Measurements from ENCODE around the gene ZACN.
A peak's percentile ranks its signal among the peaks of the same experiment; 100 is the strongest.
"Not testable (repeated sequence)": the region's sequence is repeated elsewhere in the genome, so short reads cannot be mapped to it uniquely, and the experiment has no call there.

ZACN gene

DNA sequence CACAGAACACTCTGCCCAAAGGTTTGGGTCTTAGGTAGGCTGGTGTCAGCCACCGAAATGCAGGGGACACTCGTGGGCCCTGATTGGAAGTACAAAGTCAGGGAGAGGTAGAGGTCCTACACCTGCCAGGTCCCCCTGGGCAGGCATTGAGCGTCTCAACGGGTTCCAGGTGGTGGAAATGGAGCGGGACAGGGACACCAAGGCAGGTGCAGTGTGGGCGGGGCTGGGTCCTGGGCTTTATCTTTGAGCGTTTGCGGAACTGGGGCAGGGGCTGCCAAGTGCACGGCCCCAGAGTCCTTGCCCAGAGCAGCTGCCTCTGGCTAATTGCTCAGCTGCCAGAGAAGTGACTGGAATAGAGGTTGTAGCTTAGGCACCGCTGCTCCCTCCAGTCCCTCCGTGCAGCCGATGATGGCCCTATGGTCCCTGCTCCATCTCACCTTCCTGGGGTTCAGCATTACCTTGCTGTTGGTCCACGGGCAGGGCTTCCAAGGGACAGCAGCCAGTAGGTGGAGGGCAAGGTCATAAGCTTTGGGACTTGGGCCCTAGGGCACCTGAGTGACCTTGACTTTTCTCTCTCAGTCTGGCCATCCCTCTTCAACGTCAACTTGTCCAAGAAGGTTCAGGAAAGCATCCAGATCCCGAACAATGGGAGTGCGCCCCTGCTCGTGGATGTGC, at the start of gene ZACN:
Gene ZACN (plus strand): TSS at position 323 of the 675 bp plus-strand sequence. CDS start 83 bp downstream, at position 406.
- peak; percentile 74 to 80 for DNase-seq

DNA sequence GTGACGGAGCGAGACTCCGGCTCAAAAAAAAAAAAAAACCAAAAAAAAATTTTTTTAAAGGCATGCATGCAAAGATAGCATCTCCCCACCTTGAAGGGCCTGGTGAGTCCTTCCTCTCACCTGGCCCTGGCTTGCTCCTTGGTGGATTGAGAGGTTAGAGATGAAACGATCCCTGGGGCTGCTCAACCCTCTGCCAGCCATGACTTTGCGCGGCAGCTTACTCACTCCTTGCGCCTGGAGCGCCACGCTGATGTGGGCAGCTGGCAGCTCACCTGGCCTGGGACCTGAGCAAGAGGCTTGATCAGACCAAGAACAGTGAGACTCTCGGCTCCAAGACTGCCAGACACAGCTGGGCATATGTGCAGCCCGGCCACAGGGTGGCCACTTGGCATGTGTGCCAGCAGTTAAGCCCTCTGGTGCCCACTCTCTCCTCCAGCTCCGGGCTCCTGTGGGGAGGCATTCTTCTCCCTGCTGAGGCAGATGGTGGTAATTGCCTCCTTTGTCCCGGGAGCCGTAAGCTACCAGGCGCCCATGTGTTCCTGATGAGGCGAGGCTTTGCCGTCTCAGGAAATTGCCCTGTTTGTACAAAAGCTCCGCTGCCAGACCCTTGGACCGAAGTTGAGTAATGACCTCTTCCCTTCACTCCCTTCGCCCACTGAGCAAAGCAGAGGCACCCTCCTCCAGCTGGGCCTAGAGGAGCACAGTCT, 46.8 kb upstream of the ZACN start:
- DNase-seq: peak in 1 of 2 experiments; percentile 37

DNA sequence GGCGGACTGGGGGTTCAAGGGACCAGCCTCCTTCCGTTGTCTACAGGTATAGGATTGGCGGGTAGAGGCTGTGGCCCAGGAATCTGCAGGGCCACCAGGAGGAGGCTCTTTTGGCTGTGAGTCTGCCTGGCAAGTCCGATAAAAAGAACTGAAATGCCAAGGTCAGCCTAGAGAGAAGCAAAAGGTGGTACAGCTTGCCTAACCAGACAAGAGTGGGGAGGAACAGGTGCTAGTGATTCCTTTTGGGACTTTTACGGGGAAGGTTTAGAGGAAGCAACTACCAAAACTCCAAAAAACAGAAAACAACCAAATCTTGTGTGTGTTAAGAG, 46.2 kb upstream of the ZACN start:
- no peak for DNase-seq

DNA sequence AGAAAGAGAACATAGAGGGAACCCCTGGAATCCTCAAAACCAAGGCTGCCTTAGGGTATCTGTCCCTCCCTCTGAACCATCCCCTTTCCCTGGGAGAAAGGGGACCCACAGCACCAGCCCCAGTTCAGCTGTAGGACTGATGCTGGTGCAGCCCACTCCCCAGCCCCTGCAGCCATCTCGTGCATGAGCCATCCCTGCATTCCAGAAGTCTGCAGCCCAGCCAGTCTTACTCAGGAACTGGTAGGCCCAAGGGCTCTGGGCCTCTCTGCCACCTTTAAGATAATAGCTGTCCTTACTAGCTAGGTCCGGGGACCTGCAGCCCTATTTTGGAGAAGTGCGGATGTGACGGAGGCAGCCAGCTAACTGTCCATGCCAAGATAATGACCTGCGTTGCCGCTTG, 45.8 kb upstream of the ZACN start:
- DNase-seq: no peak

DNA sequence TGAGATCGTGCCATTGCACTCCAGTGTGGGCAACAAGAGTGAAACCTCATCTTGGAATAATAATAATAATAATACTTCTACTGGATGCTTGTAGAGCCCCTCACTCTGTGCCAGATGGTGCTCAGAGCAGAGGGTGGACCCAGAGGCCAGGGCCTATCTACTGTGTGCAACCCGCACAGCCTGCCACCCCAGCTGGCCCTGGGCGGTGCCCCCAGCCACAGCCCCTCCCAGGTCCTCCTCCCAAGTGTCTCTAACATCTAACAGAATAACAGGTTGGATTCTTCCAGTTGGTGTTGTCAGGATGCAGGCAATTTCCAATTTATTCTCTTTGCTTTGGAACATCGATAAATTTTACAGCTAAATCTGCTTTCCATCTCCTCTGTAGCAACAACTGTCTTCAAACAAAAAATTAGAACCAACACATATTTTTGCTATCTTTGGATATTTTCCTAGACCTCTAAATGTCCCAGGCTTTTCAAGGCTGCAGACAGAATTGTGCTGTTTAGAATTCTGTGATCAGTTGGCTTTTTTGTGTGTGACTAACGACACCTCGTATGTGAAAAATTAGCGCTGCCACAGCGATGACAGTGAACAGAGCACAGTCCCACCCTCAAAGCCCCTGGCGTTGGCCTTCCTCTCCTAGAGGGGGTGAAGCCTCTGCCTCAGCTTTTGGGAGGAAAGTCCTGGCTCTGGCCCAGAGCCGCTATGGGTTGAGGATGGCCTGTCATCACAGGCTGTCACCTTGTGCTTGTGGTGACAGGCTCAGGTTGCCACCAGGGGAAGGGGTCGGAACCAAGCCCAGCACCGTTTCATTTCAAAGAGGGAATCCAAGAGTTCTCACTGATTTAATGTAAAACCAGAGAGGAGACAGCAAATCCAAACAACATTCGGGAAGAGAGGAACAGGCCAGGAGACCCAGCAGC, 44.3 kb upstream of the ZACN start:
- DNase-seq: no peak

DNA sequence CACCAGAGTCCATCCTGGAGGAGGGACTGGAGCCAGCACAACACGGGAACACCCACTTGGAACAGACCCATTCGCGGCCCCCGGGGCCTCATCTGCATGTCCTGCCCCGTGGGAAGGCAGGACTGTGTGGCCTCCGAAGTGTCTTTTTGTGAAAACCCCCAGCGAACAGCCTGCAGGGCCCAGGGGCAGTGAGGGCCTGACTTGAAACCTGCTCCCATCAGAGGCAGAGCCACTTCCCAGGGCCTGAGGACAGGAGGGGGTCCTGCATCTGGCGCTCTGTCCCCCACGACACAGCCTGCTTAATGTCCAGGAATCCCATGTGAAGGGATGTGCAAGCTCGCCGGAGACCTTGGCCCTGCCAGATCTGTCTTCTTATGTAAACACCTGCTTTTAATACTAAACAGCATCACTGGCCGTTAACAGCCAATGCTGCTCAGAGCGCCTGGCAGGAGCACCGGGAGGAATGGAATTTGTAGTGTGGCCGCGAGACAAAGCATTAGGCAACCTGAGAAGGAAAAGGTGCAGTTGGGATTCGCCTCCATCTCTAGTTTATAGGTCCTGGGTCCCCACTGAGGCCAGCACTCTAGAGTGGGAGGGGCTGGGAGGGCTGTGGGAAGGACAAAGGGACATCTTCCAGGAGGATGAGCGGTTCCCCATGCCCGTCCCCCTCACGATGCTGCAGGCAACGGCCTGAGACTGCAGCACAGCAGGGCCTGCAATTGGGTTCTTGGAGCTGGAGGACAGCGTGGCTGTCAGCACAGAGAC, 42.3 kb upstream of the ZACN start:
- DNase-seq: no peak

DNA sequence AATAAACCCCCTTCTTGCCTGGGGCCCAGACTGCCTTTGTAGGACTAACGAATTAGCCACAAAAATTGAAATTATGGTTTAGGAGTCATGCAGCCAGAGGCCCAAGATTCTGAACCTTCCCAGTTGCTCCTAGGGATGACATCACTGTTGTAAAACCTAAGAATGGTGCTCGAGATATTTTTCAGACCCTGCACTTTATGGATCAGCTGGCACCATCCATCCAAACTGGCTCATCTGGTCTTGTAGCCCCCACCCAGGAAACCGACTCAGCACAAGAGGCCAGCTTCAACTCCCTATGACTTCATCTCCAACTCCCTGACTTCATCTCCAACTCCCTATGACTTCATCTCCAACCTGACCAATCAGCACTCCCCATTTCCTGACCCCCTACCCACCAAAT, 40.9 kb upstream of the ZACN start:
- no peak for DNase-seq

DNA sequence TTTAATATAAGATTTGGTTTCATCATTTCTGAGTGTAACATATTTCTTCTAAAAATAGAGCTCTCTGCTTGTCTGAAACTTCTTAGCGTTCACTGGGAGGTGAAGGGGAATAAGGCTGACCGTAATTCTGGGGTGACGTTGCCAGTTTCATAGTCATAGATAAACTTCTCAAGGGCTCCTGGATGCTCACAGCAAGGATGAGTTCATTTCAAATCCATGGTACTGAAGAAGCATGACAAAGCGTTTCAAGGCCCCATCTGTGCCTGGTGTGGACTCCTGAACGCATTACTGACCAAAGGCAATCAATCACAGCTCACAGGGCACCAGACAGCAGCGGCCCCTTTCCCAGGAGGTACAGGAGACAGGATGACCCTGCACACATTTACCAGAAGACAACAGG, 39.9 kb upstream of the ZACN start:
- no peak for DNase-seq

DNA sequence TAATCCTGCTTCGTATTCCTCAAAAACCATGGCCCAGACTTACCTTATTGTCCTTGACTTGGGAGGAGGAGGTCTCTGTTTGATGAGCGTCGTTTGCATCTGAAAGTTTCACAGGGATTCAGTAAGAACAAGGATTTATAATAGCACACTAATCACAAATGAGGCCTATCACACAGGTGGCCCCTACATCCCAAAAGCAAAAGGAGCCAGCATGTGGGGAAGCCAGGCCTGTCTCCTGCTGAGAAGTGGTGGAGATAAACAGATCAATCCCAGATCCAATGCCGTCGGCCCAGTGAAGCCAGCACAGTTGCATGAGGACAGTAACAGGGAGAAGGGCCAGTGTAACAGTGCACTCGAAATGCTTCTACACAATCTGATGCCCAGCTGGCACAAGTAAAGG, 38.6 kb upstream of the ZACN start:
- DNase-seq: no peak

DNA sequence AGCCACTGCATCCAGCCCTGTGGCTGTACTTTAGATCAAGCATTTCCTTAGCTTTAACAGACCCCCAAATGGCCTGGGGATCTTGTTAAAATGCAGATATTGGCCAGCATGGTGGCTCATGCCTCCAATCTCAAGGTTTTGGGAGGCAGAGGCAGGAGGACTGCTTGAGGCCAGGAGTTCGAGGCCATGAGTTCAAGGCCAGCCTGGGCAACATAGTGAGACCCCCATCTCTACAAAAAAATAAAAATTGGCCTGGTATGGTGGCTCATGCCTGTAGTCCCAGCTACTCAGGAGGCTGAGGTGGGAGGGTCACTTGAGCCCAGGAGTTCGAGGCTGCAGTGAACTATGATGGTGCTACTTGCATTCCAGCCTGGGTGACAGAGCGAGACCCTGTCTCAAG, 36.1 kb upstream of the ZACN start:
- not testable (repeated sequence) for DNase-seq

DNA sequence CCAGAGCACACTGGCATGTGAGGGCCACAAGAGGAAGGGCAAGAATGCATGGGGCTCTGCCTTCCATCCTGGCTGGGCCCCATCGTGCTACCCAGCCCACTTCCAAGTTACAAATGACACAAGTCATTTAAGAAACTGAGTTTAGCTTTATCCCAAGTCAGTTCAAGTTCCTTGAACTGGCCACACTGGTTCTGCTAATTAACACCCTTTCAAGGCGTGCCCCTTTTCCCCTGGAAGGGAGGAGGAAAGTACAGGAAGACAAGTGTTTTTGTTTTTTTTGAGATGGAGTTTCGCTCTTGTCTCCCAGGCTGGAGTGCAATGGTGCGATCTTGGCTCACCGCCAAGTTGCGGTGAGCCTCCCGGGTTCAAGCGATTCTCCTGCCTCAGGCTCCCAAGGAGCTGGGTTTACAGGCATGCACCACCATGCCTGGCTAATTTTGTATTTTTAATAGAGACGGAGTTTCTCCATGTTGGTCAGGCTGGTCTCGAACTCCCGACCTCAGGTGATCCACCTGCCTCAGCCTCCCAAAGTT, 34.4 kb upstream of the ZACN start:
- DNase-seq: not testable (repeated sequence)

DNA sequence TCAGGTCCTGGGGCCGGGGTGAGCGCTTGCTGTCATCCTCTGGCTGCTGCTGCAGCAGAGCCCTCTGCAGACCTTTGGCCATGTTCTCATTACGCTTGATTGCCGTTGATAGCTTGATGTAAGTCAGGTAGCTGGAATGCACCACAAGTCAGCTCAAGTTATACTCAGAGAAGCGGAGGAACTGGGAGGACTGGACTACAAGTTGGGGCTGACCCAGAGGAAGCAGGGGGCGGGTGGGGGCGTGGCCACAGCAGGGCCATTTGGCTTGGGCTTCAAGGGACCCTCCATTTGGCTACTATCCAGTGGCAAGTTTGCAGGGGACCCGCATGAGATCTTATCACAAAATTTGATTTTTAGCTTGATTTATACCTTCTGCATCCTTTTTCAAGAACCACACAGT, 32.9 kb upstream of the ZACN start:
- DNase-seq: no peak

DNA sequence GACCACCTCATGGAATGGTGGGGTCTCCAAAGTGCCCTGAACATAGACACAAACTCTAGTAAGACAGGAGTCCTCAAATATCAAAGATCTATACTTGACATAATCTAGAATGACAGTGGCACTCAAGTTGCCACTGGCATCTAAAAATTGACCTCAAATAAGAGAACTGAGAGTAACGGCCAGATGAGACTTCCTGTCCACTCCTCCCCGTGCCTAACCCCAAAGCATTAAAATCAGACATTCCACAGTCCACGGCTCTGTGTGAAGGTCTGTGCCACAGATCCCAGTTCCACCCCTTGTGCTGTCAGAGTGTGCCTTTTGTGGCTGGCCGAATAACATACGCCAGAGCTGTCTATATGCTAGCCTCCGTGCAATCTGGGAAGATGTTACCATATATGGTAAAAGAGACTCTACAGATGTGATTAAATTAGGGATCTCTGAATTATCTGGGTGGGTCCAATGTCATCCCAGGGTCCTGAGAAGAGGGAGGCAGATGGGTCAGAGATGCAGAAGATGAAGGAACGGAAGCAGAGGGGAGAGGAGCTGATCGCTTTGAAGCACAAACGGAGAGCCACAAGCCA, 30.9 kb upstream of the ZACN start:
- DNase-seq: no peak

DNA sequence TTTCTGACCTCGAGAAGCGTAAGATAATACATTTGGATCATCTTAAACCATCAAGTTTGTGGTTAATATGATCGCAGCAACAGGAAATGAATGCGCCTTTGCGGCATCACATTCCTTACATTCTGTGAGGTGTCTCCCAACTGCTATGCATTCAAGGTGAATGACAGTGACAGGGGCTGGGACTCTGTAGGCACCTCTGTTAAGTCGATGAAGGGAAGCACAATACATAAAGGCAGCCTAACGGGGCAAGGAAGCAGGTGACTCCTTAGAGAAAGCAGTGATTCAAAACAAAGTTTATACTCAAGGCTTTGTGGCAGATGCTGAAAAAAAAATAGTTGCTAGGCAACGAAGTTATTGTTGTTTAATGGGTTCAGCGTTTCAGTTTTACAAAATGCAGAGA, 30.3 kb upstream of the ZACN start:
- no peak for DNase-seq

DNA sequence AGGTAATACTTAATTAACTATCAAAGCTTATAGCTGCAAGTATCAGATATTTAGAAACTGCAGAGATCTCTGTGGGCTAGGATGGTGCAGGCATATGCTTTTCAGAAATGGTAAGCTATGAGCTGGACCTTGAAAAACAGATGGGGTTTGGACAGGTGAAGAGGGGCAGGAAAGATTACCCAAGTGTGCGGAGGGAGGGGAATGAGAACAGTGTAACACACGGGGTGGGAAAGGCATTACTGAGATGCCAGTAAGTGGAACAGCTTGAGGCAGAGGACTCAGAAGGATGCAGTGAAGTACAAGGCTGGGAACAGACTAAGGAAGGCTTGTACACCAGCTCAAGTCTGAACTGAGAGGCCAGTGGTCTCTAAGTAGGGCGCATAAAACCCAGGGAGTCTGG, 29.7 kb upstream of the ZACN start:
- no peak for DNase-seq

DNA sequence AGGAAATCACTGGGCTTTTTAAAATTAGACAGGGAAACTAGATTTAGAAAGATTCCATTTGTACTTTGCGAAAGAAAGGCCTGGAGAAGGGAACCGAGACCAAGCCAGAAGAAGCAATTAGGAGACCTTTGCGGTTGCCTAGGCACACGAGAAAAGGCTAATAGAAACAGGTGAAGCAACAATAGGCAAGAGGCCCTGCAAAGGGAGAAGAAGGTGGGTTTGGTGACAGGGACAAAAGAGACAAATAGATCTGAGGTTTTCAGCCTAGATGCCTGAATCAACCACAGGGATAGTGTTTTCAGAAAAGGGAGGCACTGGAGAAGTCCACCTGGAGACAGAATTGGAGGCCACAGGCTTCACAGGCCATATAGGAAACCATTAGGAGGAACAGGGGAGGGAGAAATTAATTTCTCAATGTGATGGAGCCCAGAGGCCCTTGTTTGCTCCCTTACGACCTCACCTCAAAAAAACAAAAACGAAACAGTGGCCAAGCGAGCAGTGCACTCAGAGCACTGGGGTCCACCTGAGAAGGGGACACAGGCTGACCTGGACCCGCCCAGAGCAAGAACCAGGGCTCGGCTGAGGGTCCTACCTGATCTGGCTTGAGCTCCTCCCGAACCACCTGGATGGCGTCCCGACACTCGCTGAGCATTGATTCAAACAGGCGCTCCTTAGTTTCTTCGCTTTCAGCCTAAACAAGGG, 29.0 kb upstream of the ZACN start:
- DNase-seq: no peak

DNA sequence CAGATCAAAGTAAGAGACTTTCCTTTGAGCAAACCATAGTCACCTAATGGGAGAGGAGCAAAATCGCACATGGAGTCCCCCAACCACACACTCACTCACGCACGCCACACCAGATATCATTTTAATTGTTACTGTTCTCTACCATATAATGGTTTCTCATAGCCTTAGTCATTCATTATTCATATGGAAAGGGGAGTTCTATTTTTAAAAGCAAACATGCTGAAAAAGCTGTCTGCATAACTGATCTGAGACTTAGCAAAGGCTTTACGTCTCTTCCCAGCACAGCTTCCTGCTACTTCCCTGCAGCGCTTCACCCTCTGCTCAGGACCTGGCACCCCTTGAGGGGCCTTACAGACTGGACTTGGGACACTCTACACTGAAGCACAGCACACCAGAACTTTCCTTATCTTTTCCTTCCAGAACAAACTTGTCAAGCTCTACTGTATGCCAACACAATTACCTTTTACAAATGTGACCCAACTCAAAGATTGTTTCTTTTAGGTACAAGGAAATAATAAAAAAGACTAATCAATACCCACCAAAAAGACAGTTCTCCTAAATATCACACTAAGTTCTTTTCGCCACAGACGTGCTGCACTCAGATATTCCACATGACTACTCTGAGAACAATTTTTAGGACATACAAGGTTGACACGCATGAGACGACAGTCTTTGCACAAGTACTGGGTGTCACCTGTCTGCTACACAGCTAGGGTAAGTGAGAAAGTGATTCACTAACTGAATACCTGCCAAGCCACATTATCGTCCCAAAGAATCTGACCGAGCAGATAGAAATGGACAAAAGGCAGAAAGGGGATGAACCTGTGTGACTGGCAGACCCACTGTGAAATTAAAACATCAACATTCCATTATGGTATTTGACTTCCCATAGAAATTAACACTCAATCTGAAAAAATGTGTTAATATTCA, 28.2 kb upstream of the ZACN start:
- DNase-seq: no peak

DNA sequence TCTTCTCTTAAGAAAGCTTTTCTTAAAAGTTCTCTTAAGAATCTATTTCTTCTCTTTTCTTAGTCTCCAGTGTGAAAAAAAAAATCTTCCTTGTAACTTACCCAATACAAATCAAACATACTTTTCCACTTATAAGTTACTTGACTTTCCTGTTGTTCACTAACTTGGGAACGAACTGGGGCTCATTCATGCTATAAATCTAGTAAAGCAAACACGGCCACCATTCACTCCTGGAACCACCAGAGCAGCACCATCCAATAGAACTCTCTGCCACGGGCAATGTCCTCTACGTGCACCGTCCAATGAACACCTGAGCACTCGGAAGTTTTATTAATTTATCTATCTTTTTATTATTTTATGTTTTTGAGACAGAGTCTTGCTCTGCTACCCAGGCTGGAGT, 27.4 kb upstream of the ZACN start:
- DNase-seq: no peak

DNA sequence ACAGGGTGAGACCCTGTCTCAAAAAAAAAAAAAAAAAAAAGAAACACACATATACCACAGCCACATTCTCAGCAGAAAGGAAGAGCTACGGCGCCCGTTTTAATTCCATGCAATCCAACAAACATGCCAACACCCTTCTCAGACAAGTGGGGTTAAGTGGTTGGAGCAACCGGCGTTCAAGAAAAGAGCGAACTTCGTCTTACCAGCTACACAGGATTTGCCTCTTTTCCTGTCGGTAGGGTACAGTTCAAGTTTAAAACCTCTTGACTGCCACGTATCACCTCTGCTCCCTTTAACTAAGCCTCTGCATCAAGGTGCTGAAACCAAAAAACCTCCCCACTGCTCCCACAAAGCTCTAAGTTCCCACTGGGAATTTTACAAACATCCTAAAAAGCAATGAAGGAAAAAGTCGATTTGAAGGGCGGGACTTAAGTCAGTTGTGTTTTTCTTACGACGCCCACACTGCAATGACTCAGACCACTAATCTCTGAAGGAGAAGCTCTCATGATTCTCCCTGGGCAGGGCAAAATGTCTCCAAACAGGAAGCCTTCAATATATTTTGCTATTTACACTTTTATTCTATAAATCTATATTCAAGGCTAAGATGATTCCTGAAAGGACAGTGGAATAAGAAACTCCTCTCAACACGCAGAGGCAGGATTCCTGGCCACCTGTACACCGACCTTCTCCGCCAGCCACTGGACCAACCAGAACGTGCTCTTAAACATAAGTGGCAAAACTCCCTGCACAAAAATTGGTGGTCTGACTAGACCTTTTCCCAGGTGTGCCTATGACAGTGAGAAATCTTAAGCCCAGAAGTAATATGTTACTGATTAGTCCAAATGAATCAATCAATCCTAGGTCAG, 25.5 kb upstream of the ZACN start:
- DNase-seq: no peak

DNA sequence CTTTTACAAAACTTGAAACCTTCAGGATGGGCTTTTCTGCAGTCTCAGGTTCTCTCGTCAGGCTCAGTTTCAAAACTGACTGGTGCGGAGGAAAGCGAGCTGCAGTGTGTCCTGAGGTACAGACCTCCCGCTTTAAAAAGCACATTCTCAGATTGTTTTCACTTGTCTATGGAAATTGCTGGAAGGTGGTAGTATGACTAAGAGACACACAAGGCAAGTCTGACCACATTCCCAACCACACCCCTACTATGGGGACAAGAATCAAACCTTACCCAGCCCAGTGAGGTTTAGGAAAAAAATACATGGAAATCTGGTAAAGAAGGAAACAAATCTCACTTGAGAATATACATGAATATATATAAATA, 24.9 kb upstream of the ZACN start:
- no peak for DNase-seq
